Measurements from ENCODE around the gene KIR3DL2. TPM values are rescaled to one million over a fixed set of nuclear protein-coding genes. Genes with fewer than 3 reads are reported as not detected.
"Not testable (repeated sequence)": the region's sequence is repeated elsewhere in the genome, so short reads cannot be mapped to it uniquely, and the experiment has no call there.

Gene KIR3DL2
- total RNA-seq, 1 donor from 2014 or later: not detected

- H3K79me2 ChIP-seq (ENCODE audit: low read depth): no peaks in the 10 kb centered on the region
- no peak overlapping the region for H3K4me3 Mint-ChIP-seq
- no peak overlapping the region for H3K4me2 ChIP-seq
- H3K4me1 Mint-ChIP-seq: no peaks in the 10 kb centered on the region
- no peaks in the 10 kb centered on the region for H3K4me1 ChIP-seq
- H3K4me3 ChIP-seq: no peak overlapping the region
- no peaks in the 10 kb centered on the region for H3K36me3 ChIP-seq
- no peak overlapping the region for H2AFZ ChIP-seq (replicated peaks)
- TF ChIP-seq EZH2phosphoT487 (IDR thresholded peaks at IDR 0.05) (no peak), EZH2 (IDR thresholded peaks at IDR 0.05) (no peak), CTCF (IDR thresholded peaks at IDR 0.05) (no peak)
- no peaks in the 10 kb centered on the region for H3F3A ChIP-seq (ENCODE audit: low read depth)
- H3K27me3 ChIP-seq: no peaks in the 10 kb centered on the region
- no peaks in the 10 kb centered on the region for H3K36me3 Mint-ChIP-seq
- H4K20me1 ChIP-seq (ENCODE audit: low read depth): no peaks in the 10 kb centered on the region
- H3K27me3 Mint-ChIP-seq (ENCODE audit: insufficient read depth, low read depth): no peaks in the 10 kb centered on the region
- no peak overlapping the region for H3K27ac ChIP-seq
- H3K9me3 ChIP-seq (ENCODE audit: low read depth): no peaks in the 10 kb centered on the region
- no peak overlapping the region for H3K27ac Mint-ChIP-seq
- DNase-seq (ENCODE audit: low spot score): no peak
- no peak overlapping the region for H3K9ac ChIP-seq
- H3K9me3 Mint-ChIP-seq: peaks cover 12% of the 10 kb centered on the region
Measured at GRCh38 chr19:54906819-54907218, 56.6 kb downstream of the KIR3DL2 start.

- peaks cover 15% of the 10 kb centered on the region for H3K9me3 Mint-ChIP-seq
Measured at GRCh38 chr19:54907899-54908298, 57.7 kb downstream of the KIR3DL2 start.

More at GRCh38 chr19:54907899-54908298, 57.7 kb downstream of the KIR3DL2 start:
- not testable (repeated sequence) for H3F3A ChIP-seq (ENCODE audit: low read depth); H3K27ac Mint-ChIP-seq; H3K9ac ChIP-seq; H3K36me3 ChIP-seq; H3K4me2 ChIP-seq; H3K4me3 ChIP-seq; H3K4me3 Mint-ChIP-seq; H3K4me1 Mint-ChIP-seq; H3K27ac ChIP-seq; DNase-seq (ENCODE audit: low spot score); H3K79me2 ChIP-seq (ENCODE audit: low read depth); H3K9me3 ChIP-seq (ENCODE audit: low read depth); H3K27me3 ChIP-seq; H4K20me1 ChIP-seq (ENCODE audit: low read depth); H3K27me3 Mint-ChIP-seq (ENCODE audit: insufficient read depth, low read depth); H3K4me1 ChIP-seq; H2AFZ ChIP-seq (replicated peaks); H3K36me3 Mint-ChIP-seq

Small RNA genes within 50 kb of the gene (small RNA-seq; reads per million reads assigned to genes)
- not detected for gene RNU6-222P

Other genes with a start within 250 kb of the KIR3DL2 start
- not detected in 2 replicates for gene LILRB1, start 220.0 kb upstream of the KIR3DL2 start, total RNA-seq (ENCODE audit: low replicate concordance)
- not detected in 2 replicates for gene LILRB4, start 187.5 kb upstream of the KIR3DL2 start, total RNA-seq (ENCODE audit: low replicate concordance)
- not detected in 2 replicates for gene KIR3DL3, start 126.0 kb upstream of the KIR3DL2 start, total RNA-seq (ENCODE audit: low replicate concordance)
- gene KIR2DL3, start 111.9 kb upstream of the KIR3DL2 start, total RNA-seq (ENCODE audit: low replicate concordance): not detected in 2 replicates
- not detected in 2 replicates for gene KIR2DL1, start 80.7 kb upstream of the KIR3DL2 start, total RNA-seq (ENCODE audit: low replicate concordance)
- gene KIR2DL4, start 46.8 kb upstream of the KIR3DL2 start, total RNA-seq (ENCODE audit: low replicate concordance): not detected in 2 replicates
- gene KIR3DL1, start 34.0 kb upstream of the KIR3DL2 start, total RNA-seq (ENCODE audit: low replicate concordance): not detected in 2 replicates
- gene KIR2DS4, start 17.8 kb upstream of the KIR3DL2 start, total RNA-seq (ENCODE audit: low replicate concordance): not detected in 2 replicates
- gene FCAR, start 23.8 kb downstream of the KIR3DL2 start, total RNA-seq (ENCODE audit: low replicate concordance): not detected in 2 replicates
- gene NCR1, start 55.7 kb downstream of the KIR3DL2 start, total RNA-seq (ENCODE audit: low replicate concordance): not detected in 2 replicates
- 0.09 TPM in 1 of 2 replicates, not detected in the other for gene NLRP7, start 97.1 kb downstream of the KIR3DL2 start, total RNA-seq (ENCODE audit: low replicate concordance)
- 75.5 and 115 TPM in 2 replicates for gene NLRP2, start 115.9 kb downstream of the KIR3DL2 start, total RNA-seq (ENCODE audit: low replicate concordance)
- gene GP6, start 187.8 kb downstream of the KIR3DL2 start, total RNA-seq (ENCODE audit: low replicate concordance): not detected in 2 replicates
- gene RDH13, start 212.7 kb downstream of the KIR3DL2 start, total RNA-seq (ENCODE audit: low replicate concordance): 9.0 and 9.4 TPM in 2 replicates
- 7.0 and 17.5 TPM in 2 replicates for gene EPS8L1, start 225.4 kb downstream of the KIR3DL2 start, total RNA-seq (ENCODE audit: low replicate concordance)

Data from neural progenitor cell (in vitro differentiated cells).